HEK293 (cell line): Measurements from ENCODE around the gene TCHP.
A peak's percentile ranks its signal among the peaks of the same experiment; 100 is the strongest.

Experiments used
- CTCF ChIA-PET: fragments of 350-600 bp; formaldehyde crosslinking; extraction: SDS; loops from one replicate; lab custom pipeline; 2021; ENCODE audit warnings: antibody characterized with exemption; lab: Yijun Ruan, JAX
- POLR2A ChIA-PET: fragments of 300-600 bp; formaldehyde crosslinking; extraction: SDS; loops from one replicate; lab custom pipeline; 2020; ENCODE audit warnings: antibody characterized with exemption, inconsistent platforms; lab: Yijun Ruan, JAX
- H3K27ac ChIP-seq: fragments of 200-500 bp; sonication (Bioruptor generic); 2 replicates; pipeline ENCODE4 v1.5.1; 2014; ENCODE audit warnings: low read depth, low read length, control low read depth, inconsistent platforms; ENCODE audit errors: extremely low read depth
- H3K36me3 ChIP-seq, 2 experiments: fragments of 200-500 bp in 1 of 2; sonication (Bioruptor generic) in 1 of 2; 1 replicate in 1 of 2; 2 replicates in 1 of 2; pipeline ENCODE4 v1.5.1; 2014 to 2017; ENCODE audit warnings: inconsistent platforms in 2 of 2, low read length in 2 of 2; ENCODE audit not compliant: control insufficient read depth in 2 of 2, insufficient read depth in 1 of 2
- H3K4me1 ChIP-seq: fragments of 200-500 bp; sonication (Bioruptor generic); 2 replicates; pipeline ENCODE4 v1.5.1; 2014; ENCODE audit warnings: mild to moderate bottlenecking, low read length, inconsistent platforms; ENCODE audit not compliant: control insufficient read depth, insufficient read depth
- H3K4me3 ChIP-seq: 2 replicates; pipeline ENCODE4 v1.5.1; 2011; ENCODE audit warnings: low read depth, mild to moderate bottlenecking, control low read depth, low read length, moderate library complexity
- H3K9me3 ChIP-seq: fragments of 200-500 bp; sonication (Bioruptor generic); 2 replicates; pipeline ENCODE4 v1.5.1; 2014; ENCODE audit warnings: low read depth, low read length, inconsistent platforms; ENCODE audit not compliant: control insufficient read depth, insufficient read depth
- AEBP2 ChIP-seq: fragments of 450-650 bp; formaldehyde crosslinking; IDR thresholded peaks from 2 replicates; pipeline ENCODE4 v1.5.1; 2016; ENCODE audit warnings: missing biosample characterization, missing genetic modification characterization, borderline replicate concordance
- GFI1B ChIP-seq: fragments of 450-650 bp; formaldehyde crosslinking; IDR thresholded peaks from 2 replicates; pipeline ENCODE4 v1.5.1; 2016; ENCODE audit warnings: missing biosample characterization, missing genetic modification characterization
- KLF16 ChIP-seq: fragments of 450-650 bp; formaldehyde crosslinking; IDR thresholded peaks from 2 replicates; pipeline ENCODE4 v1.5.1; 2017; ENCODE audit warnings: missing biosample characterization, missing genetic modification characterization
- MEIS1 ChIP-seq: sonication (generic); formaldehyde crosslinking; IDR thresholded peaks from 2 replicates; pipeline ENCODE4 v1.8.1; 2022; ENCODE audit warnings: missing genetic modification reagents, mild to moderate bottlenecking, borderline replicate concordance
- OSR2 ChIP-seq: fragments of 450-650 bp; formaldehyde crosslinking; IDR thresholded peaks from 2 replicates; pipeline ENCODE4 v1.5.1; 2016; ENCODE audit warnings: missing biosample characterization, missing genetic modification characterization
- SP3 ChIP-seq: fragments of 450-650 bp; formaldehyde crosslinking; IDR thresholded peaks from 2 replicates; pipeline ENCODE4 v1.5.1; 2016; ENCODE audit warnings: missing biosample characterization, missing genetic modification characterization
- ZFP37 ChIP-seq: fragments of 450-650 bp; formaldehyde crosslinking; IDR thresholded peaks from 2 replicates; pipeline ENCODE4 v1.5.1; 2016; ENCODE audit warnings: missing biosample characterization, missing genetic modification characterization
- ZNF114 ChIP-seq: fragments of 450-650 bp; formaldehyde crosslinking; IDR thresholded peaks from 2 replicates; pipeline ENCODE4 v1.5.0; 2017; ENCODE audit warnings: missing biosample characterization, missing genetic modification characterization
- ZNF169 ChIP-seq: fragments of 450-650 bp; formaldehyde crosslinking; IDR thresholded peaks from 2 replicates; pipeline ENCODE4 v1.5.1; 2016; ENCODE audit warnings: missing biosample characterization, missing genetic modification characterization
- ZNF202 ChIP-seq: fragments of 450-650 bp; formaldehyde crosslinking; IDR thresholded peaks from 2 replicates; pipeline ENCODE4 v1.5.1; 2016; ENCODE audit warnings: missing biosample characterization, missing genetic modification characterization, borderline replicate concordance
- ZNF239 ChIP-seq: fragments of 450-650 bp; formaldehyde crosslinking; IDR thresholded peaks from 2 replicates; pipeline ENCODE4 v1.5.1; 2016; ENCODE audit warnings: missing biosample characterization, missing genetic modification characterization
- ZNF311 ChIP-seq: fragments of 450-650 bp; formaldehyde crosslinking; IDR thresholded peaks from 2 replicates; pipeline ENCODE4 v1.5.1; 2017; ENCODE audit warnings: missing biosample characterization, missing genetic modification characterization, borderline replicate concordance
- ZNF335 ChIP-seq: fragments of 450-650 bp; formaldehyde crosslinking; conservative IDR thresholded peaks from 2 replicates; pipeline ENCODE4 v1.5.1; 2016; ENCODE audit warnings: missing biosample characterization, missing genetic modification characterization
- ZNF362 ChIP-seq: fragments of 450-650 bp; formaldehyde crosslinking; IDR thresholded peaks from 2 replicates; pipeline ENCODE4 v1.5.1; 2016; ENCODE audit warnings: missing biosample characterization, missing genetic modification characterization
- ZNF544 ChIP-seq: fragments of 450-650 bp; formaldehyde crosslinking; IDR thresholded peaks from 2 replicates; pipeline ENCODE4 v1.5.0; 2017; ENCODE audit warnings: missing biosample characterization, missing genetic modification characterization
- ZNF623 ChIP-seq: fragments of 450-650 bp; formaldehyde crosslinking; IDR thresholded peaks from 2 replicates; pipeline ENCODE4 v1.5.1; 2016; ENCODE audit warnings: missing biosample characterization, missing genetic modification characterization
- ZNF624 ChIP-seq: fragments of 450-650 bp; formaldehyde crosslinking; IDR thresholded peaks from 2 replicates; pipeline ENCODE4 v1.5.1; 2017; ENCODE audit warnings: missing biosample characterization, missing genetic modification characterization
- ZNF626 ChIP-seq: fragments of 450-650 bp; sonication (Bioruptor Pico); formaldehyde crosslinking; IDR thresholded peaks from 2 replicates; pipeline ENCODE4 v1.5.1; 2018; ENCODE audit warnings: missing biosample characterization, missing genetic modification characterization, inconsistent platforms
- ZNF629 ChIP-seq: fragments of 450-650 bp; formaldehyde crosslinking; IDR thresholded peaks from 2 replicates; pipeline ENCODE4 v1.5.1; 2017; ENCODE audit warnings: missing biosample characterization, missing genetic modification characterization
- ZNF664 ChIP-seq: fragments of 450-650 bp; formaldehyde crosslinking; IDR thresholded peaks from 2 replicates; pipeline ENCODE4 v1.5.1; 2016; ENCODE audit warnings: missing biosample characterization, missing genetic modification characterization
- ZNF776 ChIP-seq: fragments of 450-650 bp; formaldehyde crosslinking; IDR thresholded peaks from 2 replicates; pipeline ENCODE4 v1.5.0; 2017; ENCODE audit warnings: missing biosample characterization, missing genetic modification characterization, borderline replicate concordance
- ZSCAN23 ChIP-seq: fragments of 450-650 bp; formaldehyde crosslinking; IDR thresholded peaks from 2 replicates; pipeline ENCODE4 v1.5.1; 2016; ENCODE audit warnings: missing biosample characterization, missing genetic modification characterization
- TF ChIP-seq, protein P1 (sequence below): fragments of 450-650 bp; formaldehyde crosslinking; IDR thresholded peaks from 2 replicates; pipeline ENCODE4 v1.5.1; 2017; ENCODE audit warnings: missing biosample characterization, missing genetic modification characterization
- TF ChIP-seq, protein P2 (sequence below): fragments of 450-650 bp; formaldehyde crosslinking; IDR thresholded peaks from 2 replicates; pipeline ENCODE4 v1.5.1; 2016; ENCODE audit warnings: missing biosample characterization, missing genetic modification characterization

The TCHP gene

DNA sequence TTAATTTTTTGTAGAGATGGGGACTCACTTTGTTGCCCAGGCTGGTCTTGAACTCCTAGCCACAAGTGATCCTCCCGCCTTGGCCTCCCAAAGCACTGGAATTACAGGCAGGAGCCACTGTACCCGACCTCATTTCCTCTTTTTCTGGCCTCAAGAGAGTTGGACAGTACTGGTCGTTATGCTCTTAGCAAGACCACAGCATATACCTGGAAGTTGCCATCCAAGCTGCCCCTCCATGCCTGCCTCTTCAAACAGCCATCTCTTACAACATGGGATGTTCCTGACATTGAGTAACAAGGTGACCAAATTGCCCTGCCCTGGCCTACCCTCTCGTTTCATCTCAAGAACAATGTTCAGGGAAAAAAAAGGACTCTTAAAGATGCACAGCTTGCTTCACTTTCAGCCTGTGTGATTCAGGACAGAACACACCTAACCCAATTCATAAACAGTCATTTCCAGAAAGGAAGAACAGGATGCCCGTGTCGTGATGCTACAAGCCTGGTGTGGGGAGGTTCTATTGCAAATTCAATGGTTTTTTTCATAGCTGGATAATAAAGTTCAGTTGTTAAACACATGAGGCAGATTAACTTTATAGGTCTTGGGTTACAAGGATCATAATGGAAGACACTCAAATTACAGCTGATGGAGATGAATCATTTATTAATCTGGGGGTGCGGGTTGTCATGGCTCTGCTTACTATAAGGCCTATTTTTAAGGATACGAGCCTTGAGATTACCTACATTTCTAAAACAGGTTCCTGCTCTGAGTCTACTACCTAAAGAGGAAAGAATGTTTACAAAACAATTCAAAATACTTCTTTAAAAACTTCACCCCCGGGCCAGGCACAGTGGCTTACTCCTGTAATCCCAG is 31.7 kb upstream of the TCHP start (continued):
- TF ChIP-seq, protein P1, sequence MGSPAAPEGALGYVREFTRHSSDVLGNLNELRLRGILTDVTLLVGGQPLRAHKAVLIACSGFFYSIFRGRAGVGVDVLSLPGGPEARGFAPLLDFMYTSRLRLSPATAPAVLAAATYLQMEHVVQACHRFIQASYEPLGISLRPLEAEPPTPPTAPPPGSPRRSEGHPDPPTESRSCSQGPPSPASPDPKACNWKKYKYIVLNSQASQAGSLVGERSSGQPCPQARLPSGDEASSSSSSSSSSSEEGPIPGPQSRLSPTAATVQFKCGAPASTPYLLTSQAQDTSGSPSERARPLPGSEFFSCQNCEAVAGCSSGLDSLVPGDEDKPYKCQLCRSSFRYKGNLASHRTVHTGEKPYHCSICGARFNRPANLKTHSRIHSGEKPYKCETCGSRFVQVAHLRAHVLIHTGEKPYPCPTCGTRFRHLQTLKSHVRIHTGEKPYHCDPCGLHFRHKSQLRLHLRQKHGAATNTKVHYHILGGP (tag by site-specific recombination): no peak
- no peak for TF ChIP-seq MEIS1 (CRISPR knock-in tag)
- TF ChIP-seq ZNF664: no peak
- TF ChIP-seq ZNF624 (tag by site-specific recombination): no peak
- TF ChIP-seq GFI1B (tag by site-specific recombination): no peak
- no peak for TF ChIP-seq ZNF202 (tag by site-specific recombination)
- TF ChIP-seq KLF16: no peak
- TF ChIP-seq, all 188 proteins: peak for 8

GRCh38 chr12:109870648-109871047 is 29.4 kb upstream of the TCHP start:
- peaks cover 8% of the 10 kb centered on the region for H3K4me1 ChIP-seq
- no peaks in the 10 kb centered on the region for H3K9me3 ChIP-seq
- H3K27ac ChIP-seq: no peak overlapping the region
- POLR2A ChIA-PET: no interaction called here
- peaks cover 0 to 9% of the 10 kb centered on the region in 2 experiments; a peak in 1 of 3 replicates for H3K36me3 ChIP-seq
- CTCF ChIA-PET: interaction anchor here (0.7 to 1.6 kb wide), 5 partner anchors 17 to 191 kb away, joined by 3 to 6 read pairs (median 5); no protein-coding TSS in a partner anchor
- TF ChIP-seq ZNF629 (tag by site-specific recombination) (no peak), ZNF239 (tag by site-specific recombination) (no peak), ZNF311 (tag by site-specific recombination) (no peak), ZNF169 (tag by site-specific recombination) (no peak), ZNF335 (tag by site-specific recombination) (peak; percentile 37)
- H3K4me3 ChIP-seq: no peak overlapping the region

DNA sequence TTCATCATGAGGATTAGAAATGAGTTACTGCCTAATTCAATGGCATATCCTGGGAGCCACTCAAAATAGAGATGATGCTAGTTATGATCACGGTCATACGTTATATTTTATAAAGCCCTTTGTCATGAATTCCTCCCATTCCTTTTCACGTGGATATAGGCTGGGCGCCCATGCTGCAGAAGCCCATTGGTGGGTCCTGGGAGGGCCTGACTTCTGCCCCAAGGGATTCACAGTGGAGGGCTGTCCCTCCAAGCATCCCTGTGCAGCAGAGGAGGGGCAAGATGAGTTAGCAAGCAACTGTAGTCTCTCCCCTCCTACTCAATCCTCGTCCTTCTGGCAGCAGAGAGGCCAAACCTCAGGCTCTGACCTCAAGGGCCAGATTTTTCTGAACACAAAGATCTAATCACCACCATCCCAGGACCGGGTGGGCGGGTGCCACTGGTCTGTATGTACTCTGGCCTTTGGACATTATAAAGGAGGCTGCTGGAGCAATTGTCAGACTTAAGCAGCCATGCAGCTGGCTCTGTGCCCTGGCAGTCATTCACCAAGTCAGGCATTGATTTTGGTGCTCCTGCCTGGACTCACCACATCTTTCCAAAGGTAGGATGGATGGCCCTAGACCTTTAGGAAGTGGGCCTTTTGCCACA is 28.3 kb upstream of the TCHP start:
- ChIA-PET POLR2A (no interaction called here), CTCF (interaction anchor here (0.9 to 6.5 kb wide), 4 partner anchors 10 to 26 kb away, joined by 5 to 42 read pairs (median 5); no protein-coding TSS in a partner anchor)
- Histone ChIP-seq H3K36me3 (peaks cover 0 to 9% of the 10 kb centered on the region in 2 experiments; a peak in 1 of 3 replicates), H3K4me1 (peaks cover 12% of the 10 kb centered on the region), H3K9me3 (no peaks in the 10 kb centered on the region), H3K4me3 (no peak overlapping the region), H3K27ac (no peak overlapping the region)
- TF ChIP-seq AEBP2 (tag by site-specific recombination) (no peak), ZNF544 (tag by site-specific recombination) (no peak), SP3 (no peak), ZNF776 (tag by site-specific recombination) (no peak), OSR2 (tag by site-specific recombination) (no peak), ZNF114 (tag by site-specific recombination) (no peak), ZFP37 (tag by site-specific recombination) (no peak), ZNF623 (no peak), ZNF626 (tag by site-specific recombination) (no peak), ZNF362 (tag by site-specific recombination) (no peak), ZSCAN23 (tag by site-specific recombination) (no peak)
- TF ChIP-seq, protein P2, sequence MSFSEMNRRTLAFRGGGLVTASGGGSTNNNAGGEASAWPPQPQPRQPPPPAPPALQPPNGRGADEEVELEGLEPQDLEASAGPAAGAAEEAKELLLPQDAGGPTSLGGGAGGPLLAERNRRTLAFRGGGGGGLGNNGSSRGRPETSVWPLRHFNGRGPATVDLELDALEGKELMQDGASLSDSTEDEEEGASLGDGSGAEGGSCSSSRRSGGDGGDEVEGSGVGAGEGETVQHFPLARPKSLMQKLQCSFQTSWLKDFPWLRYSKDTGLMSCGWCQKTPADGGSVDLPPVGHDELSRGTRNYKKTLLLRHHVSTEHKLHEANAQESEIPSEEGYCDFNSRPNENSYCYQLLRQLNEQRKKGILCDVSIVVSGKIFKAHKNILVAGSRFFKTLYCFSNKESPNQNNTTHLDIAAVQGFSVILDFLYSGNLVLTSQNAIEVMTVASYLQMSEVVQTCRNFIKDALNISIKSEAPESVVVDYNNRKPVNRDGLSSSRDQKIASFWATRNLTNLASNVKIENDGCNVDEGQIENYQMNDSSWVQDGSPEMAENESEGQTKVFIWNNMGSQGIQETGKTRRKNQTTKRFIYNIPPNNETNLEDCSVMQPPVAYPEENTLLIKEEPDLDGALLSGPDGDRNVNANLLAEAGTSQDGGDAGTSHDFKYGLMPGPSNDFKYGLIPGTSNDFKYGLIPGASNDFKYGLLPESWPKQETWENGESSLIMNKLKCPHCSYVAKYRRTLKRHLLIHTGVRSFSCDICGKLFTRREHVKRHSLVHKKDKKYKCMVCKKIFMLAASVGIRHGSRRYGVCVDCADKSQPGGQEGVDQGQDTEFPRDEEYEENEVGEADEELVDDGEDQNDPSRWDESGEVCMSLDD: no peak
